ENCODE results near the gene RPL10A.

Gene RPL10A

GRCh38 chr6:35493307-35493983, 25.2 kb downstream of the RPL10A start:
- no peak for DNase-seq

- DNase-seq = no peak
Measured at GRCh38 chr6:35494161-35494563, 26.0 kb downstream of the RPL10A start.

GRCh38 chr6:35495258-35496035, 27.2 kb downstream of the RPL10A start:
- no peak for DNase-seq

- no peak for DNase-seq
Measured at GRCh38 chr6:35496036-35496840, 28.0 kb downstream of the RPL10A start.

GRCh38 chr6:35496841-35497570, 28.8 kb downstream of the RPL10A start, which contains the start of gene TEAD3:
Gene TEAD3, minus strand, starts transcription at chr6:35497079.
- no peak for DNase-seq

GRCh38 chr6:35497571-35498421, 29.6 kb downstream of the RPL10A start:
- no peak for DNase-seq

GRCh38 chr6:35498422-35499067, 30.3 kb downstream of the RPL10A start:
- DNase-seq = no peak

- DNase-seq = no peak
Measured at GRCh38 chr6:35499372-35499771, 31.2 kb downstream of the RPL10A start.

- no peak for DNase-seq
Measured at GRCh38 chr6:35500782-35501181, 32.6 kb downstream of the RPL10A start.

GRCh38 chr6:35501784-35502183, 33.6 kb downstream of the RPL10A start:
- no peak for DNase-seq

- no peak for DNase-seq
Measured at GRCh38 chr6:35503534-35503933, 35.3 kb downstream of the RPL10A start.

GRCh38 chr6:35505999-35506412, 37.8 kb downstream of the RPL10A start:
- DNase-seq = no peak

GRCh38 chr6:35506536-35506935, 38.3 kb downstream of the RPL10A start:
- DNase-seq = no peak

GRCh38 chr6:35507221-35507620, 39.0 kb downstream of the RPL10A start:
- no peak for DNase-seq

GRCh38 chr6:35508027-35508426, 39.8 kb downstream of the RPL10A start:
- DNase-seq = no peak

- DNase-seq = no peak
Measured at GRCh38 chr6:35508542-35508941, 40.3 kb downstream of the RPL10A start.

GRCh38 chr6:35510916-35511561, 42.8 kb downstream of the RPL10A start:
- no peak for DNase-seq

GRCh38 chr6:35511562-35511941, 43.4 kb downstream of the RPL10A start:
- DNase-seq = no peak

- DNase-seq = no peak
Measured at GRCh38 chr6:35512006-35512405, 43.8 kb downstream of the RPL10A start.

GRCh38 chr6:35512740-35513139, 44.5 kb downstream of the RPL10A start, which contains the start of gene TULP1:
Gene TULP1, minus strand, starts transcription at chr6:35512896. Its CDS starts 38 bp downstream, at chr6:35512858.
- no peak for DNase-seq

- DNase-seq = no peak
Measured at GRCh38 chr6:35514587-35514986, 46.4 kb downstream of the RPL10A start.
